T47D (cell line): ENCODE data around the gene COL1A1.

Experiments
- DNase-seq, 2 experiments: peaks; one replicate each; pipeline versions ENCODE4 v3.0.0 to v3.0.0-alpha.2; 2011 to 2012; ENCODE audit warnings: low read depth in 1 of 2, low spot score in 1 of 2
- JUND ChIP-seq: IDR thresholded peaks from 2 replicates; pipeline ENCODE4 v1.6.1; 2012; ENCODE audit warnings: low read depth
- in situ Hi-C: cut with HindIII; loops from 2 replicates; pipeline ENCODE4 v1.10.0; 2016; ENCODE audit warnings: low sequenced_read_pairs, low pct_unique_long_range_greater_than_20kb

Gene COL1A1

DNA sequence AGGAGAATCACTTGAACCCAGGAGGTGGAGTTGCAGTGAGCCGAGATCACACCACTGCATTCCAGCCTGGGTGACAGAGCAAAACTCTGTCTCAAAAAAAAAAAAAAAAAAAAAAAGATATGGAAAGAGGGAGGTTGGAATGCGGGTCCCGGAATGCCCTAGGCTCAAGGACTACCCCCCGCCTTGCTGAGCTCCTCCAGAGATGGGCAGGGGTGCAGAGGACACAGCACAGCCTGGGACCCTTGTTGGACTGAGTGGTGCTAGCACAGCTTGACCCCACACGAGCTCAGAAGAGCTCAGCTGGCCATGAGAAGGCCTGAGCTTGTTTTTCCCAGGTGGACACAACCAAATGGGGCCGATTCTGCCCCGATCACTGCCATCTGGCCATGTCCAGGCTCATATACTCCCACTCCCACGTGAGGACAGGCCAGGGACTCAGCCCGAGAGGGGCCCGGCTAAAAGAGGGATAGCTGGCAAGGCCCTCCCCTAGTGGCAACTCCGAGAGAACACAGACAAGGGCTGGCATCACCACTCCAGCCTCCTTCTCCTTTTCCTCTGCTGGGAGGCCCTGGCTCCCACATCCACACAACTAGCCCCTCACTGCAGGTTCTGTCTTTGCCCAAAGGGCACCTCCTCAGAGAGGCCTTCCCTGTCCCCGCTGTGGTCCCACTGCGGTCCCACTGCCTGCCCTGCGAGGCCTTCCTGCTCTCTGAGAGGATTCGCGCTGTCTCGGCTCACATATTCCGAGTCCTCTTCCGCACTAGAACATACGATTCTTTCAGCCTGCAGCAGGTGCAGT is 24.7 kb downstream of the COL1A1 start:
- in situ Hi-C loops: no loop called here
- TF ChIP-seq JUND: no peak
- no peak for DNase-seq

DNA sequence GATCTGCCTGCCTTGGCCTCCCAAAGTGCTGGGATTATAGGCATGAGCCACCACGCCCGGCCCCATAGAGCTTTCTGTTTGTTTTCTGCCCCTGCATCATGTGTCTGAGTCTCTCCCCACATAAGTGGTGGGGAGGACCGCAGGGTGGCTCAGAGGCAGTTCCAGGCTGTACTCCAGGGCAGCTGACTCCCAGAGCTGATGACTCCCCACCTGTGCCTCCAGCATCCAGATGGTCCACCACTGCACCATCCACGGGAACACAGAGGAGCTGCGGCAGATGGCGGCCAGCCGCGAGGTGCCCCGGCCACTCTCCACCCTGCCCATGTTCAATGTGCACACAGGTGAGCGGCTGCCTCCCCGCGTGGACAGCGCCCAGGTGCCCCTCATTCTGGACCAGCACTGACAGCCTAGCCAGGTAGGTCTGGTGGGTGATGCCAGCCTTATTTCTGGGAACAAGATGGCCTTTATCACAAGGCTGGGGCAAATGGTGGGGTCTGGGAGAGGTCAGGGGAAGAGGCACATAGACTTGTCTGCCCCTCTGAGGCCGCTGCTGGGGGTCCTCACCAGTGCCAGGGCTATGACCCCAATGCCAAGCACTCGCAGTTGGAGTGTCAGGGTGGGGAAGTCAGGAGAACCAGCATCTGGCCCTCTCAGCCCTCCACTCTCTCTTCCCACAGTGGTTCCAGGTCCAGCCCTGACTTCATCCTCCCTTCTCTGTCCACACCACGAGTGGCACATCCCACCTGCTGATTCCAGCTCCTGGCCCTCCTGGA is 26.2 kb downstream of the COL1A1 start:
- in situ Hi-C loops: no loop called here
- no peak for TF ChIP-seq JUND
- no peak for DNase-seq

DNA sequence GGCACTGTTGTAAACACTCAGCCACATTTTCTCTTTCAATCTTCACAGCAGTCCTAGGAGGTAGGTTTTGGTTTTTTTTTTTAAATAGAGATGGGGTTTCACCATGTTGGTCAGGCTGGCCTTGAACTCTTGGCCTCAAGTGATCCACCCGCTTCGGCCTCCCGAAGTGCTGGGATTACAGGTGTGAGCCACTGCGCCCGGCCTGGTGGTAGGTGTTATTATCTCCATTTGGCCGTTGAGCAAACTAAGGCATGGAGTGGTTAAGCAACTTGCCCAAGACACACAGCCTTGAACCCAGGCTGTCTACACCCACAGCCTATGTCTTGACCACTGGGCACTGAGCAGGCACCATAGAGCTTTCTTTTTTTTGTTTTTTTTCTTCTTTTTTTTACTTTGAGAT is 27.0 kb downstream of the COL1A1 start:
- TF ChIP-seq JUND: no peak
- no peak for DNase-seq
- in situ Hi-C loops: no loop called here

DNA sequence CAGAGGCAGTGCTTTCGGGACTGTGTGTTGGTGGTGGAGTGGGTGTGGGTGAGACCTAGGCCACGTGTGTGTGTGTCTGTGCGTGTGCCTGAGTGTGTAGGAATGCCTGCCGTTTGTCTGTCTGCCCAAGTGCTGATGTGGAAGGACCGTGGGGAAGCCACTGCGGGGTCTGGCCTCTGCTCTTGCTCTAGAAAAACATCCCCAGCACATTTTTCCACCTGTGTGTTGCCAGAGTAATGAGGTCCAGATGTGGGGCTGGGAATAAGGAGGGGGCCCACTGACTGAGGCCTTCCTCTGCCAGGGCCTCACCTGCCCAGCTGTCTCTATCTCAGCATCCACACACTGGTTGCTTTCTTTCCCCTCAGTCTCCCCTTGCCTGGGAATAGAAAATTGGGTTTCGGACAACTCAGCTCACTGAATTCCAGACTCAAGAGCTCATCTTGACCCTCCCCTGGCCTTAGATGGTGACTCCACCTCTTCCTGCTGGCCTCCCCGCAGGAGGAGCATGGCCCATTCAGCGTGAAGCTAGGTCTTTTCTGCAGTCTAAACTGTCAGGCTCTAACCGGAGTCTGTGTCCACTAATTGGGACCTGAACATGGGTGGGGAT is 28.0 kb downstream of the COL1A1 start:
- TF ChIP-seq JUND: no peak
- in situ Hi-C loops: no loop called here
- DNase-seq: no peak

GRCh38 chr17:50172936-50173334 is 28.5 kb downstream of the COL1A1 start:
- DNase-seq: no peak
- in situ Hi-C loops: no loop called here
- TF ChIP-seq JUND: no peak

DNA sequence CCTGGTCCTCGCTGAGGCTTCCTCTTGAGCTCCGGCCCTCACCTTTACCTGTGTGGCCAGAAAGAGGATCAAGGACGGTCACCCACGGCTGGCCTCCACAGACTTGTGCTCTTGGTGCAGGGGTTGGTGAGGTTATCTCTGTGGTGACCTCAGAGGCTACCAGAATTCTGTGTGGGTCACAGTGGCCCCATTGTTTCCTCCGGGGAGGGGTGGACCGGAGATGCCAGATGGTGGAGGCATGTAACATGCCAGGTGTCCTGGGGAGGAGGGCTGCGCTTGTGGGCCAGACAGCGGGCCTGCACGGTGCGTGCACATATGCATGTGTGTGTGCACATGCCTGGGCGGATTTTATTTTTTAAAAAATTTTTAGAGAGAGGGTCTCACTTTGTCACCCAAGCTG is 29.3 kb downstream of the COL1A1 start:
- no peak for DNase-seq
- in situ Hi-C loops: no loop called here
- no peak for TF ChIP-seq JUND

- no peak for TF ChIP-seq JUND
- in situ Hi-C loops: no loop called here
These were observed 29.9 kb downstream of the COL1A1 start for GRCh38 chr17:50171371-50172071.

GRCh38 chr17:50170662-50171370 is 30.6 kb downstream of the COL1A1 start:
- no peak for DNase-seq
- TF ChIP-seq JUND: no peak
- in situ Hi-C loops: no loop called here

More at GRCh38 chr17:50171371-50172071, 29.9 kb downstream of the COL1A1 start:
- DNase-seq: no peak

DNA sequence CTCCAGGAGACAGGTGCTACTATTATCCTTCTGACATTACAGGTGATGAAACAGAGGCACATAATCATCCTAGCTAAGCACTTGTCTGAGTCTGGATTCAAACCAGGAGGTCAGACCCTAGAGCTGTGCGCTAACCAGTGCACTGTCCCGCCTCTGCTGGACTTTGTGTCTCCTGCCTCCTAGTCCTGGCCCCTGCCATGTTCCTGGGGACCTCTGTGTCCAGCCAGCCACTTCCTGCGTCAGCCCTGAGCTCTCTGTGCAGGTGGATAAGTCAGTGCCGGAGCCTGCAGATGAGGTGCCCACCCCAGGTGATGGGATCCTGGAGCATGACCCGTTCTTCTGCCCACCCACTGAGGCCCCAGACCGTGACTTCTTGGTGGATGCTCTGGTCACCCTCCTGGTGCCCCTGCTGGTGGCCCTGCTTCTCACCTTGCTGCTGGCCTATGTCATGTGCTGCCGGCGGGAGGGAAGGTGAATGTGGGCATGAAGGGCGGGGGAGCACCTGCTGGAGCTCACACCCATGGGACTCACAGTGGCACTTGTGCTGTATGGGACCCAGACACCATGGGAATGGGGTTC is 31.5 kb downstream of the COL1A1 start:
- in situ Hi-C loops: no loop called here
- no peak for DNase-seq

GRCh38 chr17:50169121-50169764 is 32.2 kb downstream of the COL1A1 start:
- in situ Hi-C loops: no loop called here
- DNase-seq: peak; percentile 51 to 85
- TF ChIP-seq JUND: no peak

More for the DNA sequence above, 31.5 kb downstream of the COL1A1 start:
- no peak for TF ChIP-seq JUND

DNA sequence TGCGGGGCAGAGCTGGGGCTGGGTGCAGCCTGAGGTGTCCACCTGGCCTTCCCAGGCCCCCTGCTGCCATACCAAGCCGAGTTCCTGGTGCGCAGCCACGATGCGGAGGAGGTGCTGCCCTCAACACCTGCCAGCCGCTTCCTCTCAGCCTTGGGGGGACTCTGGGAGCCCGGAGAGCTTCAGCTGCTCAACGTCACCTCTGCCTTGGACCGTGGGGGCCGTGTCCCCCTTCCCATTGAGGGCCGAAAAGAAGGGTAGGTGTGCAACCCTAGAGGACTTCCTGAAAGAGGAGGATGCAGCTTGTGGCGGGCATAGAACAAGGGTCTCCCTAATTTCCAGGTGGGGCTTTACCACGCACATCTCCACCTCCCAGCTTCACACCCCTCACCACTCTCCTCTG is 33.1 kb downstream of the COL1A1 start:
- TF ChIP-seq JUND: no peak
- DNase-seq: no peak
- in situ Hi-C loops: no loop called here
